ENCODE data around the gene PROB1. TPM values are rescaled to one million over a fixed set of nuclear protein-coding genes. Genes with fewer than 3 reads are reported as not detected.

The PROB1 gene
- total RNA-seq, 4 donors from 2014 or later: 0.08 to 0.44 (median 0.35) TPM

- Histone ChIP-seq H3K27ac (peak overlapping the region; percentile 62), H3K4me3 (no peak overlapping the region), H3K4me1 (peaks cover 34% of the 10 kb centered on the region), H3K27me3 (no peaks in the 10 kb centered on the region), H3K9me3 (no peaks in the 10 kb centered on the region), H3K36me3 (peaks cover 10% of the 10 kb centered on the region)
- DNase-seq (ENCODE audit: low spot score in 2 of 2): no peak
- TF ChIP-seq EP300 (IDR thresholded peaks at IDR 0.05) (no peak), POLR2AphosphoS5 (IDR thresholded peaks at IDR 0.05) (no peak), CTCF (IDR thresholded peaks at IDR 0.05) (no peak), POLR2A (IDR thresholded peaks at IDR 0.05) (no peak)
Measured at GRCh38 chr5:139415869-139416268, 21.0 kb upstream of the PROB1 start.

DNA sequence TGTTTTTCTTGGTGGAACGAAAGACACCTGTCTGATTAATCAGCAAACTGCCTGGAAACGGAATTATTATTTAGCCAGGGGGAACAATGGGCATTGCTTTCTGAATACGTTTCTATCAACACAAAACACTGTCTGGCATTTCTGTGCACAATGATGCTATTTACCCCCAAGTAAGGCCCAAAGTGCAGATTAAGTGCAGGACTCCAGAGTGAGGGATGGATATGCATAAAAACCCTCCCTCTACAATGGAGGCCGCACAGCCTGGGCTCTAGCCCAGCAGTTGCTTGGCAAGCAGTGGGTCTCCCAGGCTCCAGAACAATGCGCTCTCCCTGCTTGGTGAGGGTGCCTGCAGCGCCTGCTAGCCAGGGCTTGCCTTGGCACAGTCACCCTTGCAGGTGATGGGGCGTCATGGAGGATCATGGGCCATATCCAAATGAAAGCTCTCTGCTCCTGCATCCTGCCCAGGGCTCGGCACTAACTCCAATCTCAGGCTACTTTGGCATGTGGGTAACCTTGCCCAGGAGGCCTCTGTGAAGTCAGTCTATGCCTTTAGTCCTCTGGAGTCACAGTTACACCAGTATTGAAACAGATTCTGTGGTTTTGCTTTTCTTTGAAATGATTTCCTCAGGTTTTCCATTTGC, 20.4 kb upstream of the PROB1 start:
- peaks cover 10% of the 10 kb centered on the region for H3K36me3 ChIP-seq
- no peak for DNase-seq (ENCODE audit: low spot score in 2 of 2)
- TF ChIP-seq POLR2A (IDR thresholded peaks at IDR 0.05) (no peak), POLR2AphosphoS5 (IDR thresholded peaks at IDR 0.05) (peak in 2 of 3 donors; percentile 40 to 55)
- H3K4me3 ChIP-seq: no peak overlapping the region
- no peaks in the 10 kb centered on the region for H3K9me3 ChIP-seq
- H3K27ac ChIP-seq: peak overlapping the region; percentile 62
- peaks cover 34% of the 10 kb centered on the region for H3K4me1 ChIP-seq
- H3K27me3 ChIP-seq: no peaks in the 10 kb centered on the region
- 46% methylated on average over 5 of the region's 8 CpGs for WGBS

DNA sequence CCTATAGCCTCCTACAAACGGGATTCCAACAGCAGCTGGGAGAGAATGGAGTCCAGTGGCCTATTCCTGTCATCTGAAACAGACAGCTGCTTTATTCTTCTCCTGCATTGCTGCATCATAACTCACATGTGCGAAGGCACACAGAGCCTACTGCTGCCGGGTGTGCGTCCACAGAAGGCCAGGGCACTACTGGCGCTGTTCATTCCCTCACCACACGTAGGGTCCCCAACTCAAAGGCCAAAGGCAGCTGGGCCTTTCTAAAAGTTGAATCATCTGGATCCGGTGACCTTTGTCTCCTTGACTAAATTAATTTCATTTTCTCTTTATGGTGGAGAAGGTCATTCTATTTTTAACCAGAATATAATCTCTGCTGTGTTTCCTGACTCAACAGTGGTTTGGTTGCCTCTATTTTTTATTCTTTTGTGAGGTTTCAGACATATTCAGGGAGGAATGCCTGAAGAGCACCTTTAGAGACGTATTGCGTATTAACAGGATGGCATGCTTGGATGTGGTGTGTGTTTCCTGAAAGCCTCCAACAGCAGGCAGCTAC, 19.8 kb upstream of the PROB1 start:
- Histone ChIP-seq H3K27me3 (no peaks in the 10 kb centered on the region), H3K9me3 (no peaks in the 10 kb centered on the region), H3K4me3 (no peak overlapping the region), H3K27ac (peak overlapping the region; percentile 28), H3K36me3 (peaks cover 6% of the 10 kb centered on the region), H3K4me1 (peaks cover 38% of the 10 kb centered on the region)
- DNase-seq (ENCODE audit: low spot score in 2 of 2): no peak
- WGBS: 66% methylated on average over 9 of the region's 9 CpGs
- TF ChIP-seq CTCF (IDR thresholded peaks at IDR 0.05) (no peak), POLR2AphosphoS5 (IDR thresholded peaks at IDR 0.05) (no peak), EP300 (IDR thresholded peaks at IDR 0.05) (no peak), POLR2A (IDR thresholded peaks at IDR 0.05) (no peak)

DNA sequence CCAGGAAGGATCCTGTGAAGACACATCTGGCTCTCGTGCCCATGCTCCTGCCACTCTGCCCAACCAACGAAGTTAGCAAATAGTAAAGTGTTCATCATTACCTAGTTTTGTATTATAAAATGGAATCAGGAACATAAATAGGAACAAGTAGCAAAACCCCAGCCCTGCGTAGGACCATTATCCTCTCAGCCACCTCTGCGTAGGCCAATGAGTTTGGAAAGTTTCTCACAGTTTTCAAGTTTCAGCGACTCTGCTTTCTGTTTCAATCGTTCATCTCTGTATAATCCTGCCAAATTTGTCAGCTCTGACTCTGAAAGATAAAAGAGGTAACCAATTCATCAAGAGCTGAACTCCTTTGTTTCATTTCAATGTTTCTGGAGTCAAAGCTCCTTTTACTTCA, 19.1 kb upstream of the PROB1 start:
- H3K27me3 ChIP-seq: no peaks in the 10 kb centered on the region
- H3K36me3 ChIP-seq: no peaks in the 10 kb centered on the region
- peaks cover 40% of the 10 kb centered on the region for H3K4me1 ChIP-seq
- WGBS: 69% methylated on average over 6 of the region's 6 CpGs
- DNase-seq (ENCODE audit: low spot score in 2 of 2): no peak
- H3K9me3 ChIP-seq: no peaks in the 10 kb centered on the region
- TF ChIP-seq CTCF (IDR thresholded peaks at IDR 0.05) (no peak), POLR2AphosphoS5 (IDR thresholded peaks at IDR 0.05) (no peak), EP300 (IDR thresholded peaks at IDR 0.05) (no peak), POLR2A (IDR thresholded peaks at IDR 0.05) (no peak)
- H3K27ac ChIP-seq: peak overlapping the region; percentile 28
- no peak overlapping the region for H3K4me3 ChIP-seq

DNA sequence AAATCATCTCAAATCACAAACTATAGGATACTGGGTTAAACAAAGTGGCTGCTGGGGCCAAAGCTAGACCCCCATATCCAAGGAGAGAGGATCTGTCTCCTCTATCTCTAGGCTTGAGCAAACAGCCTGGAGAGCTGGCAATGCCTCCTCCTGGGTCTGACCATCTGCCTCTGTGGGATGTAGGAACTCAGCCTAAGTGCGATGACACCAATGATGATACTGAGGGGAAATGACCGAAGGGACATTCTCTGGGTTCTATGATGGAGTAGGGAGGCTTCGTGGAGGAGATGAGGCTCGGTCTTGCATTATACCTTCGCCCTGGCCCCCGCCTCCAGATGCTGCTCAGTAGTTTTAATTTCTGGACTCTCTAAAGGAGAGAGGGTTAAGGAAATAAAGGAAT, 18.2 kb upstream of the PROB1 start:
- no peak for TF ChIP-seq EP300 (IDR thresholded peaks at IDR 0.05)
- no peak for TF ChIP-seq POLR2A (IDR thresholded peaks at IDR 0.05)
- TF ChIP-seq POLR2AphosphoS5 (IDR thresholded peaks at IDR 0.05): no peak
- TF ChIP-seq CTCF (IDR thresholded peaks at IDR 0.05): no peak
- H3K27ac ChIP-seq: no peak overlapping the region
- no peaks in the 10 kb centered on the region for H3K9me3 ChIP-seq
- H3K36me3 ChIP-seq: no peaks in the 10 kb centered on the region
- WGBS: 95% methylated on average over 6 of the region's 6 CpGs
- peaks cover 40% of the 10 kb centered on the region for H3K4me1 ChIP-seq
- no peaks in the 10 kb centered on the region for H3K27me3 ChIP-seq
- DNase-seq (ENCODE audit: low spot score in 2 of 2): no peak
- no peak overlapping the region for H3K4me3 ChIP-seq

Data from suprapubic skin (tissue), 4 donors.